LoVo (cell line): Measurements from ENCODE around the gene DCAF15.
A peak's percentile ranks its signal among the peaks of the same experiment; 100 is the strongest.

Experiments used
- DNase-seq: peaks from one replicate; pipeline ENCODE4 v3.0.0-alpha.2; 2016; ENCODE audit warnings: low spot score

The DCAF15 gene

GRCh38 chr19:13995017-13995728, 42.9 kb downstream of the DCAF15 start:
- no peak for DNase-seq

- DNase-seq = no peak
Measured at GRCh38 chr19:13995878-13996765, 43.8 kb downstream of the DCAF15 start.

GRCh38 chr19:13996928-13997630, 44.8 kb downstream of the DCAF15 start:
- DNase-seq = no peak

GRCh38 chr19:13997631-13997962, 45.3 kb downstream of the DCAF15 start:
- no peak for DNase-seq

GRCh38 chr19:13998426-13998825, 46.1 kb downstream of the DCAF15 start:
- no peak for DNase-seq

GRCh38 chr19:13999085-13999484, 46.8 kb downstream of the DCAF15 start:
- no peak for DNase-seq

- no peak for DNase-seq
Measured at GRCh38 chr19:14000691-14001375, 48.5 kb downstream of the DCAF15 start.

- no peak for DNase-seq
Measured at GRCh38 chr19:14002571-14003250, 50.4 kb downstream of the DCAF15 start.

GRCh38 chr19:14003251-14004055, 51.1 kb downstream of the DCAF15 start:
- no peak for DNase-seq

GRCh38 chr19:14004619-14005348, 52.5 kb downstream of the DCAF15 start:
- no peak for DNase-seq

GRCh38 chr19:14005349-14006084, 53.2 kb downstream of the DCAF15 start:
- DNase-seq = peak; percentile 72

GRCh38 chr19:14006085-14006765, 53.9 kb downstream of the DCAF15 start, which contains the start of gene RFX1:
TSS of gene RFX1 (minus strand) at chr19:14006320. CDS start at chr19:13993843, 12,477 bp downstream.
- peak; percentile 99 for DNase-seq

GRCh38 chr19:14006766-14007562, 54.7 kb downstream of the DCAF15 start:
- no peak for DNase-seq
